IMR-90 (cell line): ENCODE data around the gene DGKB. TPM values are rescaled to one million over a fixed set of nuclear protein-coding genes. Genes with fewer than 3 reads are reported as not detected.

Experiments used
- ATAC-seq: fragments of 200-7000 bp; cut with Tn5 transposase; 2 replicates; pipeline ENCODE4 v1.9.1; 2020; ENCODE audit warnings: low read depth, mild to moderate bottlenecking, moderate library complexity
- BruUV-seq: library from RNA; stranded (reverse); fragments of 400-500 nt; replicated peaks from 2 replicates; lab custom pipeline; 2021; lab: Mats Ljungman, UMichigan
- CTCF ChIA-PET: fragments of 300-600 bp; formaldehyde crosslinking; extraction: SDS; loops from one replicate; lab custom pipeline; 2021; ENCODE audit warnings: antibody characterized with exemption; lab: Yijun Ruan, JAX
- POLR2A ChIA-PET: fragments of 300-600 bp; sonication (Branson Sonifier 250); formaldehyde crosslinking; loops from one replicate; lab custom pipeline; 2022; ENCODE audit warnings: antibody characterized with exemption; ENCODE audit not compliant: unreplicated experiment; lab: Charles Lee
- DNase-seq: peaks from one replicate; pipeline ENCODE4 v3.0.0; 2013
- H2AFZ ChIP-seq: replicated peaks from 2 replicates; pipeline ENCODE3; 2013; ENCODE audit warnings: low read length, mild to moderate bottlenecking; ENCODE audit not compliant: poor library complexity
- H2AK5ac ChIP-seq: 2 replicates; pipeline ENCODE4 v1.6.1; 2013; ENCODE audit warnings: low read depth, low read length, inconsistent platforms
- H2AK9ac ChIP-seq: replicated peaks from 2 replicates; pipeline ENCODE3; 2013; ENCODE audit warnings: mild to moderate bottlenecking, low read depth, low read length, moderate library complexity; ENCODE audit not compliant: poor library complexity
- H2BK120ac ChIP-seq: 2 replicates; pipeline ENCODE4 v1.6.1; 2013; ENCODE audit warnings: low read depth, low read length, inconsistent platforms
- H2BK15ac ChIP-seq: 3 replicates; pipeline ENCODE4 v1.6.1; 2013; ENCODE audit warnings: low read depth, low read length, inconsistent platforms
- H2BK20ac ChIP-seq: 2 replicates; pipeline ENCODE4 v1.6.1; 2013; ENCODE audit warnings: low read depth, mild to moderate bottlenecking, inconsistent platforms, low read length, moderate library complexity
- H2BK5ac ChIP-seq: 2 replicates; pipeline ENCODE4 v1.6.1; 2013; ENCODE audit warnings: mild to moderate bottlenecking, low read depth, low read length, inconsistent platforms; ENCODE audit not compliant: poor library complexity, severe bottlenecking
- H3K14ac ChIP-seq: replicated peaks from 2 replicates; pipeline ENCODE4 v1.6.1; 2013; ENCODE audit warnings: low read depth, low read length, inconsistent platforms
- H3K18ac ChIP-seq: 2 replicates; pipeline ENCODE4 v1.6.1; 2013; ENCODE audit warnings: low read depth, low read length, control low read depth
- H3K23ac ChIP-seq: 2 replicates; pipeline ENCODE4 v1.6.1; 2013; ENCODE audit warnings: low read depth, low read length, inconsistent platforms
- H3K27ac ChIP-seq: 2 replicates; pipeline ENCODE4 v1.5.1; 2013; ENCODE audit warnings: mild to moderate bottlenecking, control low read depth, low read length; ENCODE audit not compliant: insufficient read depth
- H3K27me3 ChIP-seq: 2 replicates; pipeline ENCODE4 v1.6.1; 2013; ENCODE audit warnings: low read length; ENCODE audit not compliant: control insufficient read depth, insufficient read depth
- H3K36me3 ChIP-seq: 2 replicates; pipeline ENCODE4 v1.6.1; 2013; ENCODE audit warnings: low read length, mixed read lengths; ENCODE audit not compliant: control insufficient read depth, insufficient read depth
- H3K4ac ChIP-seq: 2 replicates; pipeline ENCODE4 v1.6.1; 2013; ENCODE audit warnings: low read depth, low read length, inconsistent platforms
- H3K4me1 ChIP-seq: 2 replicates; pipeline ENCODE4 v1.6.1; 2013; ENCODE audit warnings: low read length, mixed read lengths; ENCODE audit not compliant: control insufficient read depth, insufficient read depth
- H3K4me2 ChIP-seq: 2 replicates; pipeline ENCODE4 v1.6.1; 2013; ENCODE audit warnings: low read depth, mild to moderate bottlenecking, control low read depth, low read length, moderate library complexity
- H3K4me3 ChIP-seq: 2 replicates; pipeline ENCODE4 v1.5.1; 2013; ENCODE audit warnings: low read depth, mild to moderate bottlenecking, control low read depth, low read length, moderate library complexity; ENCODE audit not compliant: insufficient read depth
- H3K56ac ChIP-seq: 2 replicates; pipeline ENCODE4 v1.6.1; 2013; ENCODE audit warnings: low read length, inconsistent platforms; ENCODE audit not compliant: insufficient read depth; ENCODE audit errors: extremely low read depth
- H3K79me1 ChIP-seq, 2 experiments: 2 replicates each; pipeline ENCODE4 v1.6.1; 2013; ENCODE audit warnings: low read length in 2 of 2, inconsistent platforms in 1 of 2, low read depth in 1 of 2
- H3K9ac ChIP-seq: 2 replicates; pipeline ENCODE4 v1.6.1; 2013; ENCODE audit warnings: low read depth, low read length, control low read depth
- H3K9me1 ChIP-seq: 2 replicates; pipeline ENCODE4 v1.6.1; 2013; ENCODE audit warnings: low read length, inconsistent platforms; ENCODE audit not compliant: insufficient read depth
- H3K9me3 ChIP-seq: 2 replicates; pipeline ENCODE4 v1.6.1; 2013; ENCODE audit warnings: low read length; ENCODE audit not compliant: control insufficient read depth, insufficient read depth
- H4K20me1 ChIP-seq: 2 replicates; pipeline ENCODE4 v1.6.1; 2013; ENCODE audit warnings: low read length, inconsistent platforms; ENCODE audit not compliant: insufficient read depth
- H4K5ac ChIP-seq: 2 replicates; pipeline ENCODE4 v1.6.1; 2013; ENCODE audit warnings: mild to moderate bottlenecking, low read depth, low read length, control low read depth
- H4K8ac ChIP-seq, 2 experiments: 2 replicates each; pipeline ENCODE4 v1.6.1; 2013; ENCODE audit warnings: low read depth in 2 of 2, low read length in 2 of 2, control low read depth in 1 of 2, inconsistent platforms in 1 of 2
- H4K91ac ChIP-seq: 2 replicates; pipeline ENCODE4 v1.6.1; 2013; ENCODE audit warnings: low read depth, low read length, inconsistent platforms; ENCODE audit not compliant: insufficient read depth
- CEBPB ChIP-seq: IDR thresholded peaks from 2 replicates; pipeline ENCODE4 v1.6.1; 2012; ENCODE audit warnings: low read depth, low read length, improper control_type of control experiment
- CHD1 ChIP-seq: IDR thresholded peaks from 2 replicates; pipeline ENCODE4 v1.6.1; 2012; ENCODE audit warnings: low read depth, low read length, improper control_type of control experiment
- CTCF ChIP-seq: conservative IDR thresholded peaks from 2 replicates; pipeline ENCODE4 v1.5.1; 2012; ENCODE audit warnings: mild to moderate bottlenecking, low read depth, low read length, improper control_type of control experiment
- FOS ChIP-seq: fragments of 150-350 bp; IDR thresholded peaks from 2 replicates; pipeline ENCODE4 v1.6.1; 2016; ENCODE audit warnings: low read depth, low read length
- MXI1 ChIP-seq: IDR thresholded peaks from 2 replicates; pipeline ENCODE4 v1.6.1; 2012; ENCODE audit warnings: low read depth, mild to moderate bottlenecking, low read length, moderate library complexity, borderline replicate concordance
- POLR2A ChIP-seq: IDR thresholded peaks from 2 replicates; pipeline ENCODE4 v1.6.1; 2012; ENCODE audit warnings: mild to moderate bottlenecking, low read depth, low read length
- RAD21 ChIP-seq: IDR thresholded peaks from 2 replicates; pipeline ENCODE4 v1.6.1; 2012; ENCODE audit warnings: low read length, improper control_type of control experiment
- WGBS, 2 experiments: methylation state at CpG; one replicate each; pipeline versions ENCODE4 v1.1.5 to v1.1.7; 2013; ENCODE audit warnings: missing lambda C conversion rate in 2 of 2; ENCODE audit not compliant: insufficient read length in 1 of 2; ENCODE audit errors: extremely low coverage in 2 of 2; 5-methylcytosine and 5-hydroxymethylcytosine counted together
- dilution Hi-C: fragments of 300-500 bp; cut with HindIII; formaldehyde crosslinking; loops from one replicate; pipeline ENCODE4 v1.14.3; 2018; ENCODE audit warnings: low sequenced_read_pairs; ENCODE audit not compliant: unreplicated experiment
- in situ Hi-C: fragments of 300-500 bp; cut with MboI; formaldehyde crosslinking; loops from 3 replicates; pipeline ENCODE4 v1.14.3; 2019; ENCODE audit warnings: low sequenced_read_pairs, inconsistent platforms, mixed read lengths
- intact Hi-C: fragments of 100-400 bp; cut with micrococcal nuclease; formaldehyde crosslinking; loops from 2 replicates; pipeline ENCODE4 v1.10.0; 2022
- polyA plus RNA-seq, 3 experiments: library from polyadenylated mRNA; depleted of rRNA; stranded (reverse); fragments of >200 nt; gene quantifications; 2 replicates each; pipeline ENCODE4 v1.2.3, GENCODE V29; 2012; ENCODE audit warnings: low replicate concordance in 1 of 3
- total RNA-seq: library from RNA; depleted of rRNA; stranded (reverse); fragments of >200 nt; gene quantifications from 2 replicates; pipeline ENCODE4 v1.2.3, GENCODE V29; 2012

The DGKB gene
- total and polyA plus RNA-seq, 2 of the 4 experiments (the other 2 are of a cell fraction): not detected

GRCh38 chr7:14937581-14937980 is 35.0 kb upstream of the DGKB start:
- Histone ChIP-seq H3K9me1 (no peaks in the 10 kb centered on the region), H3K9me3 (no peaks in the 10 kb centered on the region), H3K79me1 (no peaks in the 10 kb centered on the region), H3K4me1 (no peaks in the 10 kb centered on the region), H4K91ac (no peak overlapping the region), H4K5ac (no peak overlapping the region), H3K27ac (no peak overlapping the region), H2BK5ac (no peak overlapping the region), H3K23ac (no peak overlapping the region), H2AFZ (no peak overlapping the region), H3K4ac (no peak overlapping the region), H3K36me3 (no peaks in the 10 kb centered on the region), H3K4me2 (no peak overlapping the region), H2AK5ac (no peak overlapping the region), H2AK9ac (no peak overlapping the region), H2BK120ac (no peak overlapping the region), H2BK20ac (no peak overlapping the region), H4K20me1 (no peaks in the 10 kb centered on the region), H3K27me3 (no peaks in the 10 kb centered on the region), H3K4me3 (no peak overlapping the region), H3K18ac (no peak overlapping the region), H4K8ac (no peak overlapping the region), H2BK15ac (no peak overlapping the region), H3K14ac (no peak overlapping the region), H3K9ac (no peak overlapping the region), H3K56ac (no peak overlapping the region)
- ATAC-seq: no peak
- no CpG with 5 or more reads among the region's 1 CpG for WGBS, 2 experiments
- no peak for TF ChIP-seq CHD1
- TF ChIP-seq CTCF: no peak
- no peak for TF ChIP-seq CEBPB
- TF ChIP-seq MXI1: no peak
- no peak for TF ChIP-seq FOS
- no peak for TF ChIP-seq POLR2A
- TF ChIP-seq RAD21: no peak
- in situ Hi-C loops (no loop called here), intact Hi-C loops (no loop called here), dilution Hi-C loops (no loop called here)
- no peak for DNase-seq
- ChIA-PET POLR2A (no interaction called here), CTCF (no interaction called here)
- no TSS peak for BruUV-seq
